ENCODE measurements around the gene RC3H2.

Gene RC3H2

GRCh38 chr9:122821278-122821943, 83.7 kb downstream of the RC3H2 start:
- ATAC-seq = no peak
- TF ChIP-seq SNAI2 (CRISPR knock-in tag; IDR thresholded peaks at IDR 0.05) (no peak), ARNTL (CRISPR knock-in tag; IDR thresholded peaks at IDR 0.05; ENCODE audit: borderline replicate concordance, low read depth) (no peak), PATZ1 (CRISPR knock-in tag; IDR thresholded peaks at IDR 0.05; ENCODE audit: borderline replicate concordance) (no peak), ESRRG (CRISPR knock-in tag; IDR thresholded peaks at IDR 0.05) (no peak), ISL1 (CRISPR knock-in tag; IDR thresholded peaks at IDR 0.05) (no peak), POU6F1 (CRISPR knock-in tag; IDR thresholded peaks at IDR 0.05; ENCODE audit: borderline replicate concordance, low read depth) (no peak), OSR1 (CRISPR knock-in tag; IDR thresholded peaks at IDR 0.05) (no peak), ZFP30 (CRISPR knock-in tag; IDR thresholded peaks at IDR 0.05) (no peak), CSDC2 (CRISPR knock-in tag; IDR thresholded peaks at IDR 0.05) (no peak)

- ATAC-seq = no peak
- no peak for TF ChIP-seq ARNTL (CRISPR knock-in tag; IDR thresholded peaks at IDR 0.05; ENCODE audit: borderline replicate concordance, low read depth)
- TF ChIP-seq ZNF70 (CRISPR knock-in tag; IDR thresholded peaks at IDR 0.05) = no peak
- no peak for TF ChIP-seq CSRNP3 (CRISPR knock-in tag; IDR thresholded peaks at IDR 0.05)
- TF ChIP-seq ZFP3 (CRISPR knock-in tag; IDR thresholded peaks at IDR 0.05) = no peak
- TF ChIP-seq ISL1 (CRISPR knock-in tag; IDR thresholded peaks at IDR 0.05) = no peak
- no peak for TF ChIP-seq CSDC2 (CRISPR knock-in tag; IDR thresholded peaks at IDR 0.05)
- no peak for TF ChIP-seq TSHZ2 (CRISPR knock-in tag; IDR thresholded peaks at IDR 0.05)
- TF ChIP-seq OSR1 (CRISPR knock-in tag; IDR thresholded peaks at IDR 0.05) = no peak
- no peak for TF ChIP-seq CREB5 (CRISPR knock-in tag; IDR thresholded peaks at IDR 0.05; ENCODE audit: low read depth)
- no peak for TF ChIP-seq GLIS3 (CRISPR knock-in tag; IDR thresholded peaks at IDR 0.05)
- no peak for TF ChIP-seq POU6F1 (CRISPR knock-in tag; IDR thresholded peaks at IDR 0.05; ENCODE audit: borderline replicate concordance, low read depth)
These were observed 84.7 kb downstream of the RC3H2 start for GRCh38 chr9:122820490-122820845.

GRCh38 chr9:122819791-122820489, 85.2 kb downstream of the RC3H2 start:
- no peak for ATAC-seq
- no peak for TF ChIP-seq RARB (CRISPR knock-in tag; IDR thresholded peaks at IDR 0.05)

Data from SK-N-SH treated with all-trans-retinoic acid at 6 μM for 48 hours (cell line).